Choroid plexus epithelial cell (primary cell): ENCODE data around the gene MALRD1.

Experiments
- DNase-seq: peaks from one replicate; pipeline ENCODE4 v3.0.0-alpha.2; 2010; ENCODE audit warnings: low read depth
- H3K4me3 ChIP-seq: 2 replicates; pipeline ENCODE4 v1.5.1; 2011; ENCODE audit warnings: low read depth, mild to moderate bottlenecking, control low read depth, low read length, moderate library complexity
- TF ChIP-seq, protein P1 (sequence below): conservative IDR thresholded peaks from 2 replicates; pipeline ENCODE4 v1.5.1; 2011; ENCODE audit warnings: low read depth, mild to moderate bottlenecking, control low read depth, inconsistent platforms, low read length, moderate library complexity

MALRD1 gene

GRCh38 chr10:19653931-19654330 is 605.3 kb downstream of the MALRD1 start:
- H3K4me3 ChIP-seq: no peak overlapping the region
- DNase-seq: no peak
- TF ChIP-seq, protein P1, sequence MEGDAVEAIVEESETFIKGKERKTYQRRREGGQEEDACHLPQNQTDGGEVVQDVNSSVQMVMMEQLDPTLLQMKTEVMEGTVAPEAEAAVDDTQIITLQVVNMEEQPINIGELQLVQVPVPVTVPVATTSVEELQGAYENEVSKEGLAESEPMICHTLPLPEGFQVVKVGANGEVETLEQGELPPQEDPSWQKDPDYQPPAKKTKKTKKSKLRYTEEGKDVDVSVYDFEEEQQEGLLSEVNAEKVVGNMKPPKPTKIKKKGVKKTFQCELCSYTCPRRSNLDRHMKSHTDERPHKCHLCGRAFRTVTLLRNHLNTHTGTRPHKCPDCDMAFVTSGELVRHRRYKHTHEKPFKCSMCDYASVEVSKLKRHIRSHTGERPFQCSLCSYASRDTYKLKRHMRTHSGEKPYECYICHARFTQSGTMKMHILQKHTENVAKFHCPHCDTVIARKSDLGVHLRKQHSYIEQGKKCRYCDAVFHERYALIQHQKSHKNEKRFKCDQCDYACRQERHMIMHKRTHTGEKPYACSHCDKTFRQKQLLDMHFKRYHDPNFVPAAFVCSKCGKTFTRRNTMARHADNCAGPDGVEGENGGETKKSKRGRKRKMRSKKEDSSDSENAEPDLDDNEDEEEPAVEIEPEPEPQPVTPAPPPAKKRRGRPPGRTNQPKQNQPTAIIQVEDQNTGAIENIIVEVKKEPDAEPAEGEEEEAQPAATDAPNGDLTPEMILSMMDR: no peak

- peak; percentile 89 for DNase-seq
- H3K4me3 ChIP-seq: no peak overlapping the region
- TF ChIP-seq, protein P1: no peak
These were observed 606.0 kb downstream of the MALRD1 start for GRCh38 chr10:19654576-19654975.

DNA sequence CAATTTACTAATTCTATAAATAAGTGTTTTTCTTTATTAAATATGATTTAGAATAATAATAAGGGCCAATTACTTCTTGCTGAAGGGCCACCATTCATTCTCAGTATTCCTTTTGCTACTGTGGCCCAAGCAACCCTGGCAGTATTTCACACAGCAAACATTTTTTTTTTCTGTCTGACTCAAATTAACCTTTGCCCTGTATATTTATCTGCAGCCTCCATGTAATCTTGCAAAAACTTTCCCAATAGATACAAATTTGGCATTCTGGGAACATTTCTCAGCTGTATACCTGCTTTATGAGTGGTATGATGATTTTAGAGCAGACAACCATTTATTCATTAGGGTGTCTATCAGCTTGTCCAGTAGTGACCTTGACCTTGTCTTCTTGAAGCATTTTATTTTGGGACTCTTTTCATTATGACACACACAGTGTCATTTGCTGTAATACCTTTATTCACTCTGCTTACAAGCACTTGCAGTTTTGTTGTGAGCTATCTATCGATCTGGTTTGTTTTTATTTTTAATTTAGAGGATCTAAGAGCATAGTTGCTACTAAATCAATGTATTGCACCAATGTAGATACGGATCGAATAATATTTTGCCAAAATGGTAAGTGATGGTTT is 607.9 kb downstream of the MALRD1 start:
- no peak overlapping the region for H3K4me3 ChIP-seq
- TF ChIP-seq, protein P1: no peak
- peak; percentile 53 for DNase-seq

GRCh38 chr10:19658131-19658530 is 609.5 kb downstream of the MALRD1 start:
- DNase-seq: peak; percentile 68
- TF ChIP-seq, protein P1: no peak
- H3K4me3 ChIP-seq: no peak overlapping the region

GRCh38 chr10:19658622-19659233 is 610.1 kb downstream of the MALRD1 start:
- DNase-seq: no peak
- TF ChIP-seq, protein P1: no peak
- no peak overlapping the region for H3K4me3 ChIP-seq

DNA sequence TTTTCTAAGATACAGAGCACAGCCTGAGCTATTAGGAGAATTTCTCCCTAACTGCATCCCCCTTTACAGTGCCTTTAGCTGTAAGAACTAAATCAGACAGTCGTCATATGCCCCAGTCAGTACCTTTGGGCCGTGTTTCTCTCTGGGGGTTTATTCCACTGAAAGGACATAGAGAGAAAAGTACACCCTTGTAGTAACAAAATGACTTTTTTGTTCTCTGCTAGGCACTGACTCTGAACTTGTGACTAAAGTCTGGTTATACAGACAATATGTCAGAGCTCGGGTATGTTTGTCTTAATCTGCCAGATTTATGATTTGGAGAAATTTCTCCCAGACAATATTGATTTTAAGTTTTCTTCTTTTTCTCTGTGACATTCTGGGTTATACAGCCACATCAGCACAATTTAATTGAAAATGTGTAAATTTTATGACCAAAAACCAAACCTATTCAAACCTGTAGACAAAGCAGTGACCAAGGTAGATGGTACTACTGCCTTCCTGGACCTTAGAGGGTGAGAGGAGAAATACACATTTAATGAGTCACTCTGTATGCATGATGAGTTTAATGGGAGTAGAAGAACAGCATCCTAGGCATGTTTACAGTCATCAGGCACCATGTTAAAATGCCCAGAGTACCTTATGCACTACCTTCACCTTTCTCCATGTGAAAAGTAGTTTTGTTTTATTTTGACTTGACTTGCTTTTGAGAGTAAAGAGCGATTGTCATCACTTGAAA is 611.5 kb downstream of the MALRD1 start:
- peak; percentile 50 for DNase-seq
- H3K4me3 ChIP-seq: no peak overlapping the region
- TF ChIP-seq, protein P1: no peak
